ENCODE results near the gene CAPNS2. TPM values are rescaled to one million over a fixed set of nuclear protein-coding genes. Genes with fewer than 3 reads are reported as not detected.
A peak's percentile ranks its signal among the peaks of the same experiment; 100 is the strongest.

CAPNS2 gene
- not detected for total RNA-seq
- long read RNA-seq: 0 reads

GRCh38 chr16:55566432-55567175 is at the start of gene CAPNS2:
Gene CAPNS2, plus strand, starts transcription at chr16:55566684. Its CDS starts 73 bp downstream, at chr16:55566757.
- intact Hi-C loops (cut with micrococcal nuclease): no loop called here
- ATAC-seq (no peak), DNase-seq (no peak)

- intact Hi-C loops (cut with micrococcal nuclease): no loop called here
- no peak for DNase-seq
- ATAC-seq: no peak
These were observed 44.7 kb upstream of the CAPNS2 start for GRCh38 chr16:55521792-55522191.

- ATAC-seq (no peak), DNase-seq (no peak)
- intact Hi-C loops (cut with micrococcal nuclease): no loop called here
These were observed 40.0 kb upstream of the CAPNS2 start for GRCh38 chr16:55526441-55526840.

- DNase-seq (no peak), ATAC-seq (no peak)
- intact Hi-C loops (cut with micrococcal nuclease): no loop called here
These were observed 38.6 kb upstream of the CAPNS2 start for GRCh38 chr16:55527885-55528284.

- intact Hi-C loops (cut with micrococcal nuclease): no loop called here
- ATAC-seq (peak; percentile 93), DNase-seq (no peak)
These were observed 37.5 kb upstream of the CAPNS2 start for GRCh38 chr16:55529018-55529417.

GRCh38 chr16:55530316-55530856 is 36.1 kb upstream of the CAPNS2 start:
- intact Hi-C loops (cut with micrococcal nuclease): no loop called here
- ATAC-seq (no peak), DNase-seq (no peak)

GRCh38 chr16:55532227-55532626 is 34.3 kb upstream of the CAPNS2 start:
- no peak for DNase-seq
- no peak for ATAC-seq
- intact Hi-C loops (cut with micrococcal nuclease): no loop called here

GRCh38 chr16:55534756-55535155 is 31.7 kb upstream of the CAPNS2 start:
- peak; percentile 19 for ATAC-seq
- DNase-seq: no peak
- intact Hi-C loops (cut with micrococcal nuclease): no loop called here

- intact Hi-C loops (cut with micrococcal nuclease): no loop called here
- ATAC-seq: peak; percentile 67
- no peak for DNase-seq
These were observed 27.4 kb upstream of the CAPNS2 start for GRCh38 chr16:55539049-55539448.

GRCh38 chr16:55539488-55539887 is 27.0 kb upstream of the CAPNS2 start:
- no peak for DNase-seq
- ATAC-seq: peak; percentile 77
- intact Hi-C loops (cut with micrococcal nuclease): no loop called here

- intact Hi-C loops (cut with micrococcal nuclease): no loop called here
- DNase-seq (no peak), ATAC-seq (no peak)
These were observed 26.3 kb upstream of the CAPNS2 start for GRCh38 chr16:55540221-55540620.

- DNase-seq (no peak), ATAC-seq (peak; percentile 57)
- intact Hi-C loops (cut with micrococcal nuclease): no loop called here
These were observed 23.9 kb upstream of the CAPNS2 start for GRCh38 chr16:55542459-55543082.

- intact Hi-C loops (cut with micrococcal nuclease): no loop called here
- no peak for DNase-seq
- ATAC-seq: peak; percentile 54
These were observed 23.0 kb upstream of the CAPNS2 start for GRCh38 chr16:55543472-55543871.

- ATAC-seq (no peak), DNase-seq (no peak)
- intact Hi-C loops (cut with micrococcal nuclease): no loop called here
These were observed 13.9 kb upstream of the CAPNS2 start for GRCh38 chr16:55552621-55553020.

- no peak for ATAC-seq
- intact Hi-C loops (cut with micrococcal nuclease): no loop called here
These were observed 11.0 kb upstream of the CAPNS2 start for GRCh38 chr16:55555436-55555835.

GRCh38 chr16:55557186-55557585 is 9.3 kb upstream of the CAPNS2 start:
- ATAC-seq (no peak), DNase-seq (no peak)
- intact Hi-C loops (cut with micrococcal nuclease): no loop called here

More at GRCh38 chr16:55555436-55555835, 11.0 kb upstream of the CAPNS2 start:
- no peak for DNase-seq

GRCh38 chr16:55559233-55559632 is 7.3 kb upstream of the CAPNS2 start:
- ATAC-seq (peak; percentile 72), DNase-seq (no peak)
- intact Hi-C loops (cut with micrococcal nuclease): no loop called here

- intact Hi-C loops (cut with micrococcal nuclease): no loop called here
- DNase-seq (no peak), ATAC-seq (no peak)
These were observed 6.5 kb upstream of the CAPNS2 start for GRCh38 chr16:55559933-55560516.

GRCh38 chr16:55561319-55561848 is 5.1 kb upstream of the CAPNS2 start:
- DNase-seq (no peak), ATAC-seq (no peak)
- intact Hi-C loops (cut with micrococcal nuclease): no loop called here

- ATAC-seq: no peak
- DNase-seq: no peak
- intact Hi-C loops (cut with micrococcal nuclease): no loop called here
These were observed 3.5 kb upstream of the CAPNS2 start for GRCh38 chr16:55562936-55563335.

Measured in left ventricle myocardium superior (tissue), 1 donor.